ENCODE results near the gene CABLES1. TPM values are rescaled to one million over a fixed set of nuclear protein-coding genes. Genes with fewer than 3 reads are reported as not detected.
"Not testable (repeated sequence)": the region's sequence is repeated elsewhere in the genome, so short reads cannot be mapped to it uniquely, and the experiment has no call there.

Gene CABLES1
- total RNA-seq, 2 experiments from 2014 or later = 3.7 to 3.8 TPM

DNA sequence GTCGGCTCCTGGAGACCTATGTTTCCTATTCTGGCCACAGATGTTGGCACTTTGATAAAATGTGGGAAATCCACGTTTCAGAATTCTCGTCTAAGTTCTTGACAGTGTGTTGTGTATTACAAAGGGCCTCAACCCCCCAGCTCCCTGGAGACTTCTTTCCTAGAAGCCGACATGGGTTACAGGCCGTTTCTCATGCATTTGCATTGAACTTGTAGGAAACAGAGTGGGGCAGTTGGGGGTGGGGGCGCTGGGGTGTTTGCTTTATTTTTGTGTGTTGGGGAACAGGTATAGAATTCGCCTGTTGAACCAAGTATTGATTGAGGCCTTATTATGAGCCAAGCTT lies 104.0 kb downstream of the CABLES1 start:
- intact Hi-C loops (cut with DNase I, micrococcal nuclease) = loop anchor here (10.0 kb wide), 2 partner anchors 105 to 775 kb away; partner anchors contain the start of genes CABLES1 (in 1 of the 2) and TTC39C (in 1 of the 2)
- Mint-ChIP-seq H3K27me3 (no peaks in the 10 kb centered on the region), H3K36me3 (ENCODE audit: low read depth) (peaks cover 2% of the 10 kb centered on the region), H3K9me3 (ENCODE audit: low read depth) (no peaks in the 10 kb centered on the region), H3K4me3 (no peak overlapping the region), H3K4me1 (peaks cover 24% of the 10 kb centered on the region), H3K27ac (no peak overlapping the region)
- POLR2A ChIA-PET = no interaction called here
- ATAC-seq (no peak), DNase-seq (no peak)
- CTCF ChIA-PET = interaction anchor here (0.6 to 0.8 kb wide), 2 partner anchors 10 to 539 kb away, joined by 3 to 4 read pairs; no protein-coding TSS in a partner anchor

DNA sequence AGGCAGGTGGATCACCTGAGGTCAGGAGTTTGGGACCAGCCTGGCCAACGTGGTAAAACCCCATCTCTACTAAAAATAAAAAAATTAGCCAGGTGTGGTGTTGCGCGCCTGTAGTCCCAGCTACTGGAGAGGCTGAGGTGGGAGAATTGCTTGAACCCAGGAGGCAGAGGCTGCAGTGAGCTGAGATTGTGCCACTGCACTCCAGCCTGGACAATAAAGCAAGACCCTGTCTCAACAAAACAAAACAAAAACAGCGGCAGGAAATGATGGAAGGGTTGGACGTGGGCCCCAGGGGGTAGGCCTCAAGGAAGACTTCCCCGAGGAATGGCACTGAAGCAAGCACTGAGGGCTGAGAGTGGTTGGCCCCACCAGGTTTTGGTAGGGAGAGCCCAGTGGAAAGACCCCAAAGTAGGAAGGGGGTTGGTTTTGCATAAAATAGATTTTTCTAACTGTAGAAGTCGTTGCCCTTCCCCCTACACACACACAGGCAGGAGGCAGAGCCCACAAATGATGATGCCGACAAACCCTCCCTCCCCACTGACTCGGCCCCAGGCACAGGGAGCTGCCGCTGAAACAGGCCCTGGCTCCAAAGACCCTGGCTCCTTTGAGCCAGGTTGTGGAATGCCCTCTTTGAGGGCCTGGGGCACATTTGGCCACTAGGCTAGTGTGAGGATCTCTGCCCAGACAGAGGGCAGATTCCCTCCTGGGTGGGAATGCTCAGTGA lies 104.8 kb downstream of the CABLES1 start:
- Mint-ChIP-seq H3K36me3 (ENCODE audit: low read depth) (peaks cover 2% of the 10 kb centered on the region), H3K9me3 (ENCODE audit: low read depth) (no peaks in the 10 kb centered on the region), H3K27ac (no peak overlapping the region), H3K27me3 (no peaks in the 10 kb centered on the region), H3K4me3 (no peak overlapping the region), H3K4me1 (peaks cover 24% of the 10 kb centered on the region)
- DNase-seq = no peak
- POLR2A ChIA-PET = no interaction called here
- CTCF ChIA-PET = interaction anchor here (0.6 kb wide), 1 partner anchor 538 kb away, joined by 4 read pairs; no protein-coding TSS in a partner anchor
- intact Hi-C loops (cut with DNase I, micrococcal nuclease) = loop anchor here (10.0 kb wide), 2 partner anchors 105 to 775 kb away; partner anchors contain the start of genes CABLES1 (in 1 of the 2) and TTC39C (in 1 of the 2)
- no peak for ATAC-seq

DNA sequence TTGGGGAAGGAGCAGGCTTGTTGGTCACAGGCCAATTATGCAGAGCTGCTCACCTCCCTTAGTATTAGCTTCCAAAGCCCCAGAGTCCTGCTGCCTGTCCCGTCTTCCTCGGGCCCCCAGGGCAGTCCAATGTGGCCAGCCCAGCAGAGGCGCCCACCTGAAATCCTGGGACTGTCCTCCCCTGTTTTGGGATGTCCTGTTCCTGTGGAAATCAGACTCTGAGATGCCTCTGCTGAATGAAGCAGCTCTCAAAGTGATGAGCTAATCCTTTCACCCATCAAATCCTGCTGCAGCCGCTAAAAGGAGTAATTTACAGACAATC lies 105.3 kb downstream of the CABLES1 start:
- Mint-ChIP-seq H3K36me3 (ENCODE audit: low read depth) (peaks cover 2% of the 10 kb centered on the region), H3K9me3 (ENCODE audit: low read depth) (no peaks in the 10 kb centered on the region), H3K27ac (no peak overlapping the region), H3K4me3 (no peak overlapping the region), H3K4me1 (peaks cover 24% of the 10 kb centered on the region), H3K27me3 (no peaks in the 10 kb centered on the region)
- intact Hi-C loops (cut with DNase I, micrococcal nuclease) = no loop called here
- ATAC-seq = no peak
- CTCF ChIA-PET = no interaction called here
- POLR2A ChIA-PET = no interaction called here
- no peak for DNase-seq

DNA sequence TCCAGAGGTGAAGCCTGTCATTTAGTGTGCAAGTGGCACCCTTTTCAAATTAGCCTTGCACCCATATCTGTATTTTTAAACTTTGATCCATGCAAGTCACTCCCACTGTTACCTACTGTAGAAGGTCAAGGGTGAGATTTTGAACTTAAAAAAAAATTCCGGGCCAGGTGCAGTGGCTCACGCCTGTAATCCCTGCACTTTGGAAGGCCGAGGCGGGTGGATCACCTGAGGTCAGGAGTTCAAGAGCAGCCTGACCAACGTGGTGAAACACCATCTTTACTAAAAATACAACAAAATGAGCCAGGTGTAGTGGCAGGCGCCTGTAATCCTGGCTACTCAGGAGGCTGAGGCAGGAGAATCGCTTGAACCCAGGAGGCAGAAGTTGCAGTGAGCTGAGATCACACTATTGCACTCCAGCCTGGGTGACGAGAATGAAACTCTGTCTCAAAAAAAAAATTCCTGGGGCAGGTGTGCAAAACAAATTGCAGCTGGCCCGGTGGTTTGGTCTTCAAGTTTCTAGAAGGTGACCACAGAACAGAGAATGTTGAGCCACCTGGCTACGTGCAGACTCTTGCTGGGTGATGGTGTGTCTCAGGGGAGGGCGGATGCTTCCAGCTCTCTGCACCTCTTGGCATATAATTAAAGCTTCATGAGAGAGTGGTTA lies 106.7 kb downstream of the CABLES1 start:
- DNase-seq; intact Hi-C loops (cut with DNase I, micrococcal nuclease); H3K9me3 Mint-ChIP-seq (ENCODE audit: low read depth); H3K36me3 Mint-ChIP-seq (ENCODE audit: low read depth); H3K27ac Mint-ChIP-seq; POLR2A ChIA-PET; H3K27me3 Mint-ChIP-seq; H3K4me3 Mint-ChIP-seq; ATAC-seq: not testable (repeated sequence)
- CTCF ChIA-PET = interaction anchor here (0.6 kb wide), 1 partner anchor 506 kb away, joined by 3 read pairs; no protein-coding TSS in a partner anchor
- H3K4me1 Mint-ChIP-seq = peaks cover 22% of the 10 kb centered on the region

DNA sequence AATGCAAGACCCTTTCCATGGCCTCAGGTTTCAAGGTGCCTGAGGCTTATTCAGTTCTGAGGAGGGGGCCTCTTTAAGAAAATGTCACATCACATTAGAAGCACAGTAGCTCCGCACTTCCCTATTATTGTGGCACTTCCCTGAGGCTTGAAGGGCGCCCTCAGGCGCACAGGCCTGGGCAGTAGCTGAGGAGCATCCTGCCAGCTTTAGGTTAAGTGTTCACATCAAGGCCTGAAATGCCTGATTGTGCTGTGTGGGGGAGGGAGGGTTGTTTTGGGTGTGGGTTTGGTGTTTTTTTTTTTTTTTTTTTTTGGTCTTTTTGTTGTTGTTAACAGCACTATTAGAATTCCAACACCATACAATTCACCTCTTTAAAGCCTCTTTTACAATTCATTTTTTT lies 107.9 kb downstream of the CABLES1 start:
- H3K4me1 Mint-ChIP-seq = peaks cover 10% of the 10 kb centered on the region
- H3K27me3 Mint-ChIP-seq = no peaks in the 10 kb centered on the region
- CTCF ChIA-PET = no interaction called here

DNA sequence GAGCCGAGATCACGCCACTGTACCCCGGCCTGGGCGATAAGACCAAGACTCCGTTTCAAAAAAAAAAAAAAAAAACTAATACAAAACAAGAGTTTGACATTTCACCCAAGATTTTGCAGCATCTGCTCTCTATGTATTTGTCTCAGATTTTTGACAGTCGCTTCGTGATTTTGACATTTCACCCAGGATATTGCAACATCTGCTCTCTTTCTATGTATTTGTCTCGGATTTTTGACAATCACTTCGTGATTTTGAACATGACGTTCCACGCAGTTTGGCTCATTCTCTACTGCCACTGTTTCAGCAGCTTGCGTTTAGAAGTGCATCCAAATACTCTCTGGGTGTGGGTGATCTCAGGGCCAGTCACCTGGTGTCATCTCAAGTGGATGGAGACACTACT lies 108.5 kb downstream of the CABLES1 start:
- H3K9me3 Mint-ChIP-seq (ENCODE audit: low read depth) = no peaks in the 10 kb centered on the region
- no peaks in the 10 kb centered on the region for H3K27me3 Mint-ChIP-seq
- H3K4me3 Mint-ChIP-seq = no peak overlapping the region
- intact Hi-C loops (cut with DNase I, micrococcal nuclease) = no loop called here
- DNase-seq = no peak
- H3K27ac Mint-ChIP-seq = no peak overlapping the region
- peaks cover 4% of the 10 kb centered on the region for H3K4me1 Mint-ChIP-seq
- peaks cover 2% of the 10 kb centered on the region for H3K36me3 Mint-ChIP-seq (ENCODE audit: low read depth)
- ChIA-PET POLR2A (no interaction called here), CTCF (no interaction called here)
- ATAC-seq = no peak

More for the DNA sequence above, 107.9 kb downstream of the CABLES1 start:
- H3K27ac Mint-ChIP-seq = no peak overlapping the region
- no peaks in the 10 kb centered on the region for H3K9me3 Mint-ChIP-seq (ENCODE audit: low read depth)
- no peak overlapping the region for H3K4me3 Mint-ChIP-seq
- intact Hi-C loops (cut with DNase I, micrococcal nuclease) = no loop called here
- H3K36me3 Mint-ChIP-seq (ENCODE audit: low read depth) = peaks cover 2% of the 10 kb centered on the region
- POLR2A ChIA-PET = no interaction called here
- ATAC-seq (no peak), DNase-seq (no peak)

DNA sequence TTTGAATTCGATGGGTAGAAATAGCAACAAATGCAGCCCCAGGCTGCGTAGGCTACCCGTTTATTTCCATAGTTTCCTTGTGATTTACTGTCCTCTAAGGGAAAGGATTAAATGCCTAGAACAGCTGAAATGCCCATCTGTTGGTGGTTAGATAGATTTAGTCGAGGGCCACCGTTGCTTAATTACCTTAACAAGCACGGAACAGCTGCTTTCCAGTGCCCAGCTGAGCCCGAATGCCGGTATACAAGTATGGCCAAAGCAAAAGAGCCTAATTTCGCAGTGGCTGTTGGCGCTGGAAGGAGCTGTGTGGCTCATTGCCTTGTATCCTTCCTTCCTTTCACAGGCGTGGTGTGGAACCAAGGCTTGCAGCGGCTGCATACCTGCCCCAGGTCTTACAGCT lies 109.1 kb downstream of the CABLES1 start:
- Mint-ChIP-seq H3K4me3 (no peak overlapping the region), H3K4me1 (no peaks in the 10 kb centered on the region), H3K27me3 (no peaks in the 10 kb centered on the region), H3K36me3 (ENCODE audit: low read depth) (no peaks in the 10 kb centered on the region), H3K27ac (no peak overlapping the region), H3K9me3 (ENCODE audit: low read depth) (no peaks in the 10 kb centered on the region)
- ATAC-seq (no peak), DNase-seq (no peak)
- ChIA-PET POLR2A (no interaction called here), CTCF (no interaction called here)
- intact Hi-C loops (cut with DNase I, micrococcal nuclease) = no loop called here

DNA sequence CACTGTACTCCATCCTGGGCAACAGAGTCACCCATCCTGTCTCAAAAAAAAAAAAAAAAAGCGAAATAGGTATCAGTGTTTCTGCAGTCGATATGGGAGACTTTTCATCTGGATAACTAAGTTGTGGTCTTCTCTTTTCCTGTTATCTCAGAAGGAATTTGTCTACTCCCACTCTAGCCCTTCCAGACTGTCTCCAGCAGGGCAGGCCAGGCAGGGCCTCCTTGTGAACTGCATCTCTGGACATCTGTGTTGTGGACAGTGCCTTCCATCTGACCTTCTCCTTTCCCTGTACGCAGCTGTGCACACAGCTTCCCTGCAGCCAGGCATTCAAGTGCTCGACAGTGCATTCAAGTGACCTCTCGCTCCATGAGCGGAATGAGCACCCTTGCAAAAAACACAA lies 110.2 kb downstream of the CABLES1 start:
- POLR2A ChIA-PET = no interaction called here

DNA sequence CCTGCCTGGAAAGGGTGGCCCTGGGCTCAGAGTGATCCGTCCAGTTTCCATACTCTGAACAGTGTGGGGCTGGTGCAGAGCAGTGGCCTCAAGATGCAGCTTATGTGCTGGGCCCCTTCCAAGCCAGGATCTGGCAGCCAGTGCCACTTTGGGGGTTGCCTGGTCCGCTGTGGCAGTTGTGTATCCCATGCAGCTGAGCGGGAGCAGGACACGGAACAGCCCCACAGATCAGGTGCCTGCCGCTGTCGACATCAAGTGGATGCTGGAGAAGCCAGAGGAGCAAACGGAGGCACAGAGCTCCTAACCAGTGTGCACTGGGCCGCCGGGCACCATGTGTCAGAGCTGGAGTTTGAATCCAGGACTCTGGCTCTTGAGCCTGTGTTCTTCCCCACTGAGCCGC lies 112.0 kb downstream of the CABLES1 start:
- Mint-ChIP-seq H3K4me1 (peaks cover 3% of the 10 kb centered on the region), H3K36me3 (ENCODE audit: low read depth) (no peaks in the 10 kb centered on the region), H3K27ac (no peak overlapping the region), H3K27me3 (no peaks in the 10 kb centered on the region), H3K4me3 (no peak overlapping the region), H3K9me3 (ENCODE audit: low read depth) (no peaks in the 10 kb centered on the region)
- DNase-seq (no peak), ATAC-seq (no peak)
- CTCF ChIA-PET = no interaction called here
- POLR2A ChIA-PET = interaction anchor here (0.7 kb wide), 1 partner anchor 216 kb away, joined by 3 read pairs; no protein-coding TSS in a partner anchor
- intact Hi-C loops (cut with DNase I, micrococcal nuclease) = no loop called here

More for the DNA sequence above, 110.2 kb downstream of the CABLES1 start:
- Mint-ChIP-seq H3K4me1 (no peaks in the 10 kb centered on the region), H3K9me3 (ENCODE audit: low read depth) (no peaks in the 10 kb centered on the region), H3K36me3 (ENCODE audit: low read depth) (no peaks in the 10 kb centered on the region), H3K27ac (no peak overlapping the region), H3K4me3 (no peak overlapping the region), H3K27me3 (no peaks in the 10 kb centered on the region)
- CTCF ChIA-PET = no interaction called here
- DNase-seq (no peak), ATAC-seq (no peak)
- intact Hi-C loops (cut with DNase I, micrococcal nuclease) = no loop called here

DNA sequence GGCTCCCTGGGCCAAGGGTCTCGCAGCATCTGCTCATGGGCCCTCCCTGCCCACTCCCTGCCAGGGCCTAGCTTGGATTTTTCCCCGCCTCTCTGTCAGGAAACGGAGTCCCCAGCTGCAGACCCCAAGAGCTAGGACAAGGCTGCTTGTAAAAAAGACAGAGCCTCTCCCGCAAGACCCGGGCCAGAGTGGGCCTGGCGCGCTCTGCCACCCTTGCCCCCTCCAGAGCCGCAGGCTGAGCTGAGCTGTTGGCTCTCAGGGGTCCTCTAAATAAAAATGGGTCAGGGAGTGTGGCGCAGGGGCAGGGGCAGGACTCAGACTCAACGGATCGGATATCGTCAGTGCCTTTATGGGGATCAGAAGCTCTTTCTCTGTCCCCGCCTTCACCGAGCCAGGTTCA lies 112.6 kb downstream of the CABLES1 start:
- no peak for DNase-seq
- intact Hi-C loops (cut with DNase I, micrococcal nuclease) = no loop called here
- H3K36me3 Mint-ChIP-seq (ENCODE audit: low read depth) = no peaks in the 10 kb centered on the region
- no peaks in the 10 kb centered on the region for H3K27me3 Mint-ChIP-seq
- ChIA-PET CTCF (no interaction called here), POLR2A (no interaction called here)
- no peak overlapping the region for H3K27ac Mint-ChIP-seq
- H3K4me1 Mint-ChIP-seq = peaks cover 3% of the 10 kb centered on the region
- no peak for ATAC-seq
- no peaks in the 10 kb centered on the region for H3K9me3 Mint-ChIP-seq (ENCODE audit: low read depth)
- H3K4me3 Mint-ChIP-seq = no peak overlapping the region

DNA sequence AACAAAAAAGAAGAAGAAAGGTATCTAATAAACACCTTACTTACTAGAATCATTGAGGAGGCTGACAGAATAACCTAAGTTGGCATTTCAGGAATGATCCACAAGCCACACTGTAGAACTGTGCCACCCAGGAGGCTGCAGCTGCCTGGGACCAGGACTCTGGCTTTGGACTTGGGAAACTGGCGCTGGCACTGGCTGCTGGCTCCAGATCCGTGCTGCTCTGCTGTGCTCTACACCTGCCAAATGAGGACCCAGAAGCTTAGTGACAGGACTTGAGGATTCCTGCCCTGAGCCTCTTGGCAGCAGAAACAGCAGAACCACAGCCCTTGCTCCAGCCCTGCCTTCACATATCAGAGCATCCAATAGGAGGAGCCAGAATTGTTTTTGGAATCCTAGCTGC lies 113.5 kb downstream of the CABLES1 start:
- H3K4me1 Mint-ChIP-seq = peaks cover 3% of the 10 kb centered on the region
- H3K9me3 Mint-ChIP-seq (ENCODE audit: low read depth) = no peaks in the 10 kb centered on the region
- no peaks in the 10 kb centered on the region for H3K27me3 Mint-ChIP-seq
- ChIA-PET POLR2A (no interaction called here), CTCF (no interaction called here)
- H3K36me3 Mint-ChIP-seq (ENCODE audit: low read depth) = no peaks in the 10 kb centered on the region
- no peak overlapping the region for H3K4me3 Mint-ChIP-seq
- intact Hi-C loops (cut with DNase I, micrococcal nuclease) = no loop called here
- ATAC-seq = no peak
- no peak overlapping the region for H3K27ac Mint-ChIP-seq
- no peak for DNase-seq

DNA sequence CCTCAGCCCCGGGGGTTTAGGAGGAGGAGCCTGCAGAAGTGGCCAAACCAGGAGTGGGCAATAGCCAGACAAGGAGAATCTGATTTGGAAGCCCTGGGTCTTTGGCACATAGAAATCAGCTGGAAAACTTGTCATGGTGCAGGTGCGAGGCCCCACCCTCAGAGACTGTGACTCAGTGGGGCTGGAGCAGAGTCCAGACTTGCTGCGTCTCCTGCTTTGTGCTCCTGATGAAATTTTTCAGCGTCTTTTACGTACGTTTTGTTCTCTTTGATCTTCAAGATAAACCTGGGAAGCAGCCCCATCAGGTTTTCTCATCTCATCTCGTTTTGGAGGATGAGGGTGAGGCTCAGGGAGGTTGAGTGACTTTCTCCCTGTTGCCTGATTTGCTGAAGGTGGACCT lies 114.1 kb downstream of the CABLES1 start:
- intact Hi-C loops (cut with DNase I, micrococcal nuclease) = no loop called here
- Mint-ChIP-seq H3K4me1 (peaks cover 3% of the 10 kb centered on the region), H3K27me3 (no peaks in the 10 kb centered on the region), H3K27ac (no peak overlapping the region), H3K9me3 (ENCODE audit: low read depth) (no peaks in the 10 kb centered on the region), H3K4me3 (no peak overlapping the region), H3K36me3 (ENCODE audit: low read depth) (no peaks in the 10 kb centered on the region)
- ChIA-PET CTCF (no interaction called here), POLR2A (no interaction called here)
- DNase-seq (no peak), ATAC-seq (no peak)
